Measurements from ENCODE around the gene PXDC1.
"Not testable (repeated sequence)": the region's sequence is repeated elsewhere in the genome, so short reads cannot be mapped to it uniquely, and the experiment has no call there.

The PXDC1 gene

DNA sequence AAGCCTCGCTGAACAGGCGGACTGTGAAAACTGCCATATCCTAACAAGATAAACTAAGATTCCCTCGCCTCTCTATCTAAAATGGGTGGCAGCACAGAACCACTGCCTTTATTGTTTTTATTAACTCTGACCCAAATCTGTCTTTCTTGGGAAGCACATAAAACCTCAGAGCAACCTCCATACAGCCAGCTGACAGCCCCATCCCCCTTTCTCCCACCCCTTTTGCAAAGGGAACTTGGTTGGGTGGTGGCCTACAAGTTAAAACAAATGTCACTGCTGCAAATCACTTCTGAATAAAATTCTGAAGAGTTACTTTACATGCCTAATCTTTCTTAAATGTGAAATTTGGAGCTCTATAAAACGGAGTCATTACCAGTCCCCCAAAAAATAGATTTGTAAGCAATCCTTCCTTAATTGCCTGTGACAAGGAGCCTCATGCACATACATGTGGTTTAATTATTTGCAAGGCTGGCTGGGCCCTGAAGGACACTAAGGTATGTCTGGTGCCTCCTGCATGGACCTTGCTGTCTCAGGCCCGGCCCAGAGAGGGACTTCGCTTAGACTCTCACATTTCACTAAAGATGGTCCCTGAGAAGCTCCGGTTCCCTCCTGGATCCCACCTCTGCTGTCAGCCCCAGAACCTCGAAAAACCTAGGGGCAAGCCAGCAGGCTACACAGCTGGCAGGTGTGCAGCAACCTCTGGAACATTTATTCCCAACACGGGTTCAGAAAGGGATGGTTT, 21.7 kb downstream of the PXDC1 start:
- no peak for DNase-seq

DNA sequence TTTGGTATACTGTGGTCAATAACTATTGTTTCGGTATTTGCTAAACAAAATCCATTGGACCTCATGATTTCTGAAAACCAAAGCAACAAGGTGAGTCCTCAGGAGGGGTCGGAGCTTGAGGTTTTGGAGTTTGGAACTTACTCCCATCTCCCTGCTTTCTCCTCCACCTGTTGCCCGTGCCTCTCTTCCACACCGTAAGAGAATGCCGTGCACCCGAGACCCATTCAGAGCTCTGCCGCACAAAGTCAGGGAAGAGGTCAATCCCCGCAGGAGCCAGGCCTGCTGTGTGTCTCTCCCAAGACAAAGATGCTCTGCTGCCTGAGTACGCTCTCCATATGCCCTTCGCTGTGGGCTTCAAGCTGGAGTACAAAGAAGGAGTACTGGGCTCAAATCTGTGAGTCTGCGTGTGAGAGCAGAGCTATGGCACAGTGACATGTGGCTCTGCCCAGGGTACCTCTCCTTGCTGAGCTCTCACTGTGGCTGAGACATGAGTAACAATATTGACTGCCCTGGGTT, 23.9 kb downstream of the PXDC1 start:
- DNase-seq = no peak

DNA sequence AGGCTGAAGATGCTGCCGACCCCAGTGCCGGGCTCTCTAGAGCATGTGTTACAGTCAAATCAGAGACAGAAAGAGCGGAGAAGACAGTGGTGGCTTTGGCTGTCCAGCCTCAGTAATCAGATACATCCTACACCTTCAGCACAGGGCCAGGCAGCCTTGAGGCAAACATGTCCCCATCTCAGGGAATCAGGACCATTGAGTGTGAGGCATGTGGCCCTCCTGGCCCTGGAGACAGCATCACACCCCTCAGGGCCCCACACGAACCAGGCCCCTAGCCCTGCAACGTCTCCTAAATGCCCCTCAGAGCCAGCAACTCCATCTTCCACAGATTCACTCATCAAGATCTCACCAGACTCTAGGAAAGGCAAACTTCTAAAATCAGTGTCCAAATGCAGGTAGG, 24.5 kb downstream of the PXDC1 start:
- no peak for DNase-seq

DNA sequence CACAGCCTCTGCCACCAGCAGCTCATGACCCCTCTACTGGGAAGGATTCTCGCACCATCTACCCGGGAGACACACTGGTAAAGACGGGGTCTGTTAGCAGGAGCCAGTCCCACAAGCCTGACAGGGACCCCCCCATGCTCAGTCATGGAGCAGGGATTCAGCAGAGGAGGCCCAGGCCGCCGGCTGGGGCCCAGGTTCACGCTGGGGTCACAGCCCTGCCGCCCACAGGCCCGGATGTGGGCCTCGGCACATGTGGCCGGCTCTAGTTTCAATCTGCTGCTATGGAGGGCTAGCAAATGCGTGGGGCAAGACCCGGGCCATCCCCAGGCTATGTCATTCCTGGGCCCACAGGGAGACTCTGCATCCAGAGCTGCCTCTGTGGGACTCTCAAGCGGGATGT, 25.1 kb downstream of the PXDC1 start:
- DNase-seq = no peak

DNA sequence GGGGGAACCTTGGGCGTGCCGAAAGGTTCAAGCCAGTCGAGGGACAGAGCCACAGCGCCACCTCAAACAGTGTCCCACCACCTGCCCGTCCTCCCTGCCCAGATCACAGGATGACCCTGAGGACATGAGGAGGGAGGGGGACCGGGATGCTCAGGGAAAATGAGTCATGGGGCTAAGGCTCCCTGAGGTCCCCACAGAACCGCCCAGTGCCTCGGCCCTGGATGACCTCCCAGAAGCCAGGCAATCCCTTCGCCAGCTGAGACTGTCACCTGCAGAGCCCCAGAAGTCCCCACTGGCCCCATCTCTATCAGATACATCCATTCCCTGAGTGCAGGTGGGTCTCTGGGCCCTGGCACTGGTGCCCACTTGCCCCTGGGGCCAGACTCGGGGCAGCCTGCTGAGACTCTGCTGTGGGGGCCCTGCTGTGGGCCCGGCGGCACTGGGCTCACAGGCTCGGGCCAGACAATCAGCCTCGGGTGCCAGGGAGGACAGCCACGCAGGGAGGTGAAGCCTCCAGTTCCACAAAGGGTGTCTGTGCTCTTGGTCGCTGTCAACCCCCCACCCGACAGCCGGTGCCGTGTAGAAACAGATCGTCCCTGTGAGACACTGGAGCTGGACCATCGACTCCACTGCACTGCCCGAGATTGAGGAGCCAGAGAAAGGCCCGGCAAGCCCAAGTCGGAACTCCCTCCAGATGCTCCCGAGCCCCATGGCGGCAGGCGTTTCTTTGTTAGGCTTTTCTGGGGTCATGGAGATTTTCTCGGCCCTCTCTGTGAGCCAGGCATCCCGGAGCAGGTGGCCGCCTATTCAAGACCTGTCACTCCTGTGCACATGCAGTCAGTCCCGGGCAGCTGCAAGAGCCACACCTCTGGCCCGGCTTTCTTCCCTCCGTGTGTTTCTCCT, 26.1 kb downstream of the PXDC1 start:
- DNase-seq = no peak

DNA sequence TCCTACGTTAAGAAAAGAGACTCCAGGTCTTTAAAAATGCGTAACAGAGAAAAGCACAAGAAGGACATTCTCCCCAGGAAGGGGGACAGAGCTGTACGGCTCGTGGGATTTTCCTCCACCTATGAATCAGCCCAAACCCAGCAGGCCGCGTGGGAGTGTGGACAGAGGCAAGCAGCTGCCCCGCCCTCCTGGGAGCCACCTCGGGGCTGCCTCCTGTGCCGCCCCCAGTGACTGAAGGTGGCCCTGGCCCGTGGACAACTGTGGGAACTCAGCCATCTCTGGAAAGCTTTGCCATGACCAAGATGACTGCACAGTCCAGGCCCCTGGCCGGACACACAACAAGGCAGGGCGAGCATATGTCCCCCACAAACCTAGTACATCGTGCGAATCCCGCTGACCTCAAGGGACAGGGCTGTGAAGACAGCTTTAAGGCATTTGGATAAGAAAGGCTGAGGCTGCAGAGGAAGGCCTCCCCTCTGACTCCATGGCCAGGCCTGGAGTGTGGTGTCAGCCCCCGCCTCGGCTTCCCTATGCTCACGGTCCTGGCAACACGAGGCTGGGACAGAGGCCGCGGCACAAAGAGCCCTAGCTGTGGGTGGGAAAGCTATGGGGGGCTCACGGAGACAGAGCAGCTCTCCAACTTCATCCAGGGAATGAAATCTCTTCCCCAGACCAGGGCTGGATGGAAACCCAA, 26.9 kb downstream of the PXDC1 start:
- no peak for DNase-seq

DNA sequence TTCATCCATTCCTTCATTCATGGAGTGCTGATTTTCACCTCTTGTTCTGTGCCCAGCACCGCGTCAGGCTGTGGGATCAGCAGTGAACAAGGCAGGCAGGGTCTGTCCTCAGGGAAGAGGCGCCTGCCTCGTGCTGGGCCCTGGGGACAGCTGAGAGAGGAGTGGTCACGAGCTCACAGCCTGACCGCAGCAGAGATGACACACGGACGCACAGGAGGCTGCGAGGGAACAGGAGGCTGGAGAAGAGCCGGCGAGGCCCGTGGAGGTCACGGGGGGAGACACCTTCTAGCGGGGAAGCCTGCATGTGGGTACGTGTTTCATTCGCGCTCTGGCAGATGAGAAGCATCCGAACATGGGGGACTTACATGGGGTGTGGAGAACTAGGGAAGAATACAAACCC, 27.5 kb downstream of the PXDC1 start:
- no peak for DNase-seq

DNA sequence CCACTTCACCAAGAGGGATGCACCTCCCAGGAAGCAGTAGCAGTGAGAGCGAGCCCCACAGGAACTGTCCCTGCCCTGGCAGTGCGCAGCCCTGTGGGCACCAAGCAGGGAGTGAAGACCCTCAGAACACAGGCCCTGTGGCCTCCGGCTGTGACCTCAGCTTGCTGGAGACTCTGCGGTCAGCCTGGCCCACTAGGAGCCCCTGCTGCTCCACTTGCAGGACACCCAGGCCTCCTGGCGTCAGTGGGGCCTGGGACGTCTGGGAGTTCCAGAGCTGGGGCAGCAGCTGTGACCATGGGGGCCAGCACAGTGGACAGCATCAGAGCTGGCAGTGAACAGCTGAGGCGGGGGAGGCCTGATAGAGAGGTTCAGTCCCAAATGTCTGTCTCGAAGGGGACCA, 28.3 kb downstream of the PXDC1 start:
- DNase-seq = no peak

DNA sequence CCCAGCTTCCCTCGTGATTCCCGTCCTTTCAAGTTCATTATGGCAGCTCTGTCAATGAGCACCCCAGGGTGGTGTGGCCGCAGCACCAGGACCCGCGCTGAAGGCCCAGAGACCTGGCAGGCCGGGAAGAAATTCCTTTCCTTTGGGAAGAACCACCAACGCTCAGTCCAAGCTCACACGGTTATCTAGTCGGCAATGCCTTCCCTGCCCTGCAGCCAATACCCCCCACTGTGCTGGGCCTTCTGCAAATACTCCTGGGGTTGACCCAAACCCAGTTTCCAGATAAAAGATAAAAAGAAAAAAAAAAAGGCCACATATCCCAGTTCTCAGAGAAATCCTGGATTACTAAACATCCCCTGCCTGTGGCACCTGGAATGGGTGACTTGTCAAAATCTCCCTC, 28.7 kb downstream of the PXDC1 start:
- DNase-seq = no peak

DNA sequence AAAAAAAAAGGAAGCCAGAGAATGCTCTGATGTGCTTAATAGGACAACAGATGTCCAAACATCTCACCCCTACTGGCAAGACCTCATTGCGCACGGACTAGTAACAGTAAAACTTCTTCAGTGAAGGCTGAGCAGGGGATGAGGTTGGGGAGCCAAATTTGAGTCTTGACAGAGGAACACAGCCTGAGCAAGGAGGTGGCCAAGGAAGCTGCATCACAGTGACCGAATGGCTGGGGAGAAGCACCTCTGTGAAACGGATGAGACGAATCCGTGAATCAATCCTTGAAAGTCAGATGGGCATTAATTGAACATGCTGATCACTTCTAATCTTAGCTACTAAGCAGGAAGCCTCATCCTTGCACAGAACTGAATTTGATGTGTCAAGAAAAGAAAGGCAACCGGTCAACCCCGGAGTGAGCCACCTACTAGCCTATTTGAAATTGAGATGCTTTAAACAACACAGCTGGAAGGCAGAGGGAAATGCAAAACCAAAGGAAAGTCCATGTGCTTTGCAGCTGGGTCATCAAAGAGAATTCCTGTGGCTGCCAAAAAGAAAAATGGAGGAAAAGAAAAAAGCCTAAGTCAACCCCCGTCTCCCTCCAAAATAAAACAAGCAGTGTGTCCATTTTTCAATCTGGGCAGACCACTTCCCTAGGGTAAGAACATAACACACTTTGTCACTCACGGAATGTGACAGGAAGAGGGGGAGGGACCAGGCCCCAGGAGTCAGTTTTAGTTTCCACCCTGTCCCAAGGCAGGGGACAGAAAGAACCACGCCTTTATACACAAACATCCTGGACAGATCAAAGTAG, 29.5 kb downstream of the PXDC1 start:
- no peak for DNase-seq

DNA sequence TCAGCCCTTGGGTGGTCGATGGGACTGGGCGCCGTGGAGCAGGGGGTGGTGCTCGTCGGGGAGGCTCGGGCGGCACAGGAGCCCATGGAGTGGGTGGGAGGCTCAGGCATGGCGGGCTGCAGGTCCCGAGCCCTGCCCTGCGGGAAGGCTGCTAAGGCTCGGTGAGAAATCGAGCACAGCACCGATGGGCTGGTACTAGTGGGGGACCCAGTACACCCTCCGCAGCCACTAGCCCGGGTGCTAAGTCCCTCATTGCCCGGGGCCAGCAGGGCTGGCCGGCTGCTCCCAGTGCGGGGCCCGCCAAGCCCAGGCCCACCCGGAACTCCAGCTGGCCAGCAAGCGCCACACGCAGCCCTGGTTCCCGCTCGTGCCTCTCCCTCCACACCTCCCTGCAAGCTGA, 30.7 kb downstream of the PXDC1 start:
- DNase-seq = not testable (repeated sequence)

DNA sequence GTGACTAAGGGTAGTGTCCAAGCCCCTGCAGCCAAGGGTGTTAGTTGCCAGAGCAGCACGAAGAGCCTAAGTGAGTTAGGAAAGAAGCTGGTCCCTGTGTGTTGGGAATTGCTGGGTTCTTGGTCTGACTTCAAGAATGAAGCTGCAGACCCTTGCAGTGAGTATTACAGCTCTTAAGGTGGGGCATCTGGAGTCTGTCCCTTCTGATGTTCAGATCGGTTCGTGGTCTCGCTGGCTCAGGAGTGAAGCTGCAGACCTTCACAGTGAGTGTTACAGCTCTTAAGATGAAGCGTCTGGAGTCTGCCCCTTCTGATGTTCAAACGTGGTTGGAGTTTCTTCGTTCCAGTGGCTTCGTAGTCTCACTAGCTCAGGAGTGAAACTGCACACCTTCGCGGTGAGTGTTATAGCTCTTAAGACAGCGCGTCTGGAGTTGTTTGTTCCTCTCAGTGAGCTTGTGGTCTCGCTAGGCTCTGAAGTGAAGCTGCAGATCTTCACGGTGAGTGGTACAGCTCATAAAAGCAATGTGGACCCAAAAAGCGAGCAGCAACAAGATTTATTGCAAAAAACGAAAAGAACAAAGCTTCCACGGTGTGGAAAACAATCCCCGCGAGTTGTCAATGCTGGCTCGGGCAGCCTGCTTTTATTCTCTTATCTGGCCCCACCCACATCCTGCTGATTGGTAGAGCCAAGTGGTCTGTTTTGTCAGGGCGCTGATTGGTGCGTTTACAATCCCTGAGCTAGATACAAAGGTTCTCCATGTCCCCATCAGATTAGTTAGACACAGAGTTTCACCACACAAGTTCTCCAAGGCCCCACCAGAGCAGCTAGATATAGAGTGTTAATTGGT, 31.8 kb downstream of the PXDC1 start:
- no peak for DNase-seq

DNA sequence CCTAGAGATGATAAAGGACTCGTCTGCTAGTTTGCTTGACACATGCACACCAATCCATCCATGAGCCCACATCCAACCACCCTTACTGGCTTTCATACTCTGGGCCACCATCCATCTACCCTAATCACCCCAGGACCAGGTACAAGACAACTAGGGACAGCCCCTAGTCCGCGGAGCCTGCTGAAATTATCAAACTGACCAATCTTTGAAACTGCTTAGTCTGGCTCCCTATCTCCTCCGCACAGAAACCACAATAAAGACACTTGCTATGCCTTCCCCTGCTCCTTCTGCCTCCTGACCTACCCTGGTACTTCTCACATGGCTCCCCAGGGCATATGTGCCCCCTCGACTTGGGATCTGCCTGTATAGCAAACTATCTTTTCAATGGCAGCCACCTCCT, 33.1 kb downstream of the PXDC1 start:
- no peak for DNase-seq

DNA sequence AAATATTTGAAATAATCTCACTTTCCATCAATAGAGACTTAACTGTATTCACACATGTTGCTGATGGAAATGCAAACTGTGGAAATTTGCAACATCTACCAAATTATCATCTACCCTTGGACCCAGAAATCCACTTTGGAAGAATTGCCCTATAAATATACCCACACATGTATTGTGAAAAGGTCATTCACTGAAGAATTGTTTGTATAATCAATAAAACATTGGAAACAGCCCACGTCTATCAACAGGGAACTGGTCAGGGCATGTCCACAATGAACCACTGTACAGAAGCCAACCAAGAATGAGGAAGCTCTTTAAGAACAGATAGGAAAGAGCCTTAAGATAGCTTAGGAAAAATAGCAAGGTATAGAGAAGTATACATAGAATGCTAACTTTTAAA, 36.2 kb downstream of the PXDC1 start:
- DNase-seq = no peak

DNA sequence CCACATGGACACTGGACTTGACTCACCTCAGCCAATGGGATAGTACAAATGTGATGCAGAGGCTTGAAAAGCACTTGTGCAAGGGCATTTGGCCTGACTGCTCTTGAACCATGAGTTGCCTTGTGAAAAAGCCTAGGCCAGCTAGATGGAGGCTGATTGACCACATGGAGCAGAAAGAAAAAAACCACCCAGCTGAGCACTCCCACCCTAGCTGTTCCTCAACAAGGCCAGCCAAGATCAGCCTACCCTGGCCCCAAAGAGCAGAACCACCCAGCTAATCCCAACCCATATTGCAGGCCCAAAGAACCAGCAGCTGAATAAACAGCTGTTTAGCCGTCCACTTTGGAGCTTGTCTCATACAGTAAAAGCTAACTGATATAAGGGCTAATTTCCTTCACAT, 36.7 kb downstream of the PXDC1 start:
- DNase-seq = no peak

DNA sequence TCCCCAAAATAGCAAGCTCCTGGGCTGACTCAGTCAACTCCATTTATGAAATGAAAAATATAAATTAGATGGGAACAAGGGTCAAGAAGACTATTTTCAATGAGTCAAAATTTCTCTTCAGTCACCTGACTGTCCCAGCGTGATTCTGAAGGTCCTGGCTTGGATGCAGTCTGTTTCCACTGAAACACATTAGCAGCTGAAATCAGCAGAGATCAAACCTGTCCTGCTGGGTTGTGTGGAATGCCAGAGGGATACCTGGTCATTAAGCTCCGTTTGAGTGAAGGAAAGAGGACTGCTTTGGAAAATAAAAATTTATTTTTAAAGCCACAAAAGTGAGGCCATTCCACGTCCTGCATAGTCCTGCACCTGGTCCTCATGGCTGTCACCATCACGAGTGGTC, 37.4 kb downstream of the PXDC1 start:
- DNase-seq = no peak

DNA sequence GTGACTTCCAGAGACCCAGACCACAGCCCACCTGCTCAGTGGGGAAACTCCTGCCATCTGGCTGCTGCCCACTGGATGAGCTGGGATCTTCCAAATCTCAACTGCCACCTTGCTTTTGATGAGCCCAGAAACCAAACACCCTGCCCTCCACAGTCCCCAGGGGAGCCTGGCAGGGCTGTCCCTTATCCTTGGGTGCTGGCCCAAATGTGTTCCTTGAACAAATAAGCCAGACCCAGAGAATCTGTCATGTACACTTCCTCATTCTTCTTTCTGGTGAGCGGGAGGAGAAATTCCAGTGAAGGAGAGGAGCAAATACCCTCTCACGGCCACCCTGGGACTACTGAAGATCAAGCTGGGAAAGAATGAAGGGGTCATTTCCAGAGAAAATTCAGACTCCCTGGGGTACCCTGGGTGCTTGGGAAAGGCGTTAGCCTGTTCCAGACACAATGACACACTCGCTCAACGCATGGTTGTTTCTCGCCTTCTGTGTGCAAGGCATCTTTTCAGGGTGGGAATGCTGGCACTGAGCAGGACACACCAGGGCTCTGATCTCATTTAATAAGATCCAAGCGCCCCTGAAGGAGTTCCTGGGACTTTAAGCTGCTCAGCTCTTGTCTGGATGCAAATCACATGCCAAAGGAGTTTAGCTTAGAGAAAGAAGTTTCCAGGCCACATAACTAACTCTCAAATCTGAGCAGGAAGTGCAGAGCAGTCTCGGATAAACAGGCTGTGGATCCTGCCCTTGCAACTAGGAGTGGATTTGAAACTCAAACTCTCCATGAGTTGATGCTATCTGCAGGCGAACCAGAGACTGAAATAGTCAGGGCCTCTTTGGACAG, 38.5 kb downstream of the PXDC1 start:
- DNase-seq = no peak

DNA sequence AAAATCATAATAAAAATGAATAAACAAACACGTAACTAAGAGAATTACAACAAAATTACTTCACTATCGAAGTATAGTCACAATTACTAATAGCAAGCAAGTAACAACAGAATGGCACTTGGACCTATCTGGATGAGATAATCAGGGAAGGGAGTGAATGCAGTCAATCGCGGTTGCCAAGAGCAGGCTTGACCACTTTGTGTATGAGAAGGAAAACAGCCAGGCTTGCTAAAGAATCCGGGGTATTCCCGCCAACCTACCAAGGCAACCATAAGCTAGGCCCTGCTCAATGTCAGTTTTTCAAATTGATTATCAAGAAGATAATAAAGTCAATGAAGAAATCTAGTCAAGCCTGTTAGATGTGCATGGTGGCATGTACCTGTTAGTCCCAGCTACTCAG, 39.7 kb downstream of the PXDC1 start:
- no peak for DNase-seq

DNA sequence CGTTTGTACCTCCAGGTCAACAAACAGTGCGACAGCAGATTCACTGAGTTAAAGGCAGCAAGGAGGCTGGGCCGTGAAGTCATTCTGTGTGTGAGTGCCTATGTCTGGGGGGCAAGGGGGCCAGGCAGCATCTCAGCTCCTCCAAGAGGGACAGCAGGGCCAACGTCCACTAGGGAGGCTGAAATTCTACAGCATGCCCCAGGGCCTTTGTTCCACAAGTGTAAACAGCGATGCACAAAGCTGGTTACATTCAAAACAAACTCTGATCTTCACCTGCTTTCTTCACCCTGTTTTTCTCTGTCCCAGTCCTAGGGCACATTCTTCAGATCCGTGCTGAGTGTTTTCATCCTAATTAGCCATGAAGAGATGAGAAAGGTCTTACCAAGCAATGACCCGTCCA, 41.1 kb downstream of the PXDC1 start:
- no peak for DNase-seq

DNA sequence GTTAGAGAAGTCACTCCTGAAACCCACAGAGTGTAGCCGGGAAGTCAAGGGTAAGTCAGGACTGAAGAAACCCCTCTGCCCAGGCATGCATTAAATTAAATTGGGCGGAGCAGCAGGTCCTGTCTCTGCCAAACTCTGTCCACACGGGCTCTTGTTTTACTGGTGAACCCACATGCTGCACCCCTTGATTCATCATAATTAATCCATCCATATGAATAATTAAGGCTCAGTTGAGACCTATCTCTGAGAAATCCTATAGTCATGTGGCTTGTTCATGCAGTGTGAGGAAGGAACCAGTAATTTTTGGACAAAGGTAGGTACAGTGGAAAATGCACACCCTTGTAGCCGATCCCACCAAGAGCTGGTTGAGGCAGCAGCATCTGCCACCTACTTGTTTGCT, 43.0 kb downstream of the PXDC1 start:
- DNase-seq = no peak
